ENCODE measurements around the gene MAP3K8. TPM values are rescaled to one million over a fixed set of nuclear protein-coding genes. Genes with fewer than 3 reads are reported as not detected.

Gene MAP3K8
- total and polyA plus RNA-seq, 2 donors (not counting 1 experiment from before 2014, with no cell fraction given), result 97.0 to 99.2 TPM

GRCh38 chr10:30491916-30492515, 58.0 kb downstream of the MAP3K8 start:
- H3K9ac ChIP-seq (ENCODE audit: low read length), result peak overlapping the region; percentile 7
- POLR2A ChIA-PET, result interaction anchor here (0.6 to 2.9 kb wide), 6 partner anchors 13 to 143 kb away, joined by 3 to 8 read pairs (median 4); partner anchors contain the start of gene MTPAP
- no peak overlapping the region for H3K4me3 ChIP-seq (ENCODE audit: control extremely low read depth in 1 of 5, extremely low read depth in 1 of 5, insufficient read depth in 1 of 5, low read depth in 2 of 5, low read length in 4 of 5)
- H3K4me2 ChIP-seq (replicated peaks; ENCODE audit: low read depth, low read length, poor library complexity, severe bottlenecking), result peak overlapping the region; percentile 72
- TF ChIP-seq EZH2 (IDR thresholded peaks at IDR 0.05; ENCODE audit: borderline replicate concordance, insufficient read depth, low read depth, low read length, poor library complexity, severe bottlenecking) (no peak), CTCF (IDR thresholded peaks at IDR 0.05) (no peak)
- WGBS (ENCODE audit: insufficient coverage), result 23% methylated on average over 4 of the region's 4 CpGs
- ATAC-seq (ENCODE audit: low read depth) (no peak), DNase-seq (no peak)
- H2AFZ ChIP-seq (ENCODE audit: insufficient read depth, low read depth, low read length, poor library complexity, severe bottlenecking), result peak overlapping the region; percentile 17
- CTCF ChIA-PET, result interaction anchor here (0.8 to 3.0 kb wide), 12 partner anchors 13 to 100 kb away, joined by 3 to 15 read pairs (median 6); no protein-coding TSS in a partner anchor
- H4K20me1 ChIP-seq (ENCODE audit: control insufficient read depth, insufficient read depth, low read length, poor library complexity, severe bottlenecking), result no peaks in the 10 kb centered on the region
- no peaks in the 10 kb centered on the region for H3K27me3 ChIP-seq (replicated peaks in 1 of 4; ENCODE audit: control extremely low read depth in 1 of 4, control insufficient read depth in 3 of 4, insufficient read depth in 4 of 4, low read length in 3 of 4)
- H3K9me3 Mint-ChIP-seq (ENCODE audit: insufficient read depth), result no peaks in the 10 kb centered on the region
- H3K9me3 ChIP-seq (ENCODE audit: control extremely low read depth in 1 of 3, control insufficient read depth in 2 of 3, insufficient read depth in 1 of 3, low read length in 2 of 3), result no peaks in the 10 kb centered on the region
- H3K36me3 ChIP-seq (replicated peaks in 1 of 2; ENCODE audit: control extremely low read depth in 1 of 2, control insufficient read depth in 1 of 2, extremely low read depth in 1 of 2, insufficient read depth in 2 of 2, low read length in 1 of 2), result no peaks in the 10 kb centered on the region
- peaks cover 88% of the 10 kb centered on the region for H3K4me1 Mint-ChIP-seq
- no peaks in the 10 kb centered on the region for H3K27me3 Mint-ChIP-seq
- H3K27ac ChIP-seq (ENCODE audit: low read length in 2 of 2), result peak overlapping the region; percentile 69 to 88
- H3K79me2 ChIP-seq (ENCODE audit: control insufficient read depth, insufficient read depth, low read length), result no peaks in the 10 kb centered on the region
- peak overlapping the region; percentile 52 for H3K4me3 Mint-ChIP-seq
- intact Hi-C loops (cut with micrococcal nuclease), result loop anchor here (2.0 to 5.0 kb wide), 3 partner anchors 35 to 57 kb away; partner anchors contain the start of gene MAP3K8
- H3K27ac Mint-ChIP-seq, result peak overlapping the region; percentile 80
- H3K4me1 ChIP-seq (ENCODE audit: control insufficient read depth in 2 of 2, insufficient read depth in 2 of 2, low read length in 2 of 2), result peaks cover 94 to 97% of the 10 kb centered on the region in 2 donors

Measured in B cell (primary cell).